H9 (cell line): ENCODE results near the gene B4GALT3. TPM values are rescaled to one million over a fixed set of nuclear protein-coding genes. Genes with fewer than 3 reads are reported as not detected.

Experiments
- DNase-seq: peaks from one replicate; pipeline ENCODE4 v3.0.0-alpha.2; 2017
- H2AFZ ChIP-seq: one replicate; pipeline ENCODE4 v1.6.1; 2013; ENCODE audit warnings: mild to moderate bottlenecking, low read length, control low read depth, moderate library complexity
- H2AK5ac ChIP-seq: 2 replicates; pipeline ENCODE4 v1.6.1; 2013; ENCODE audit warnings: low read length, control low read depth, mixed read lengths; ENCODE audit not compliant: insufficient read length
- H2BK120ac ChIP-seq: one replicate; pipeline ENCODE4 v1.6.1; 2013; ENCODE audit warnings: low read depth, mild to moderate bottlenecking, low read length, control low read depth, inconsistent platforms; ENCODE audit not compliant: poor library complexity, severe bottlenecking
- H2BK12ac ChIP-seq: 2 replicates; pipeline ENCODE4 v1.6.1; 2013; ENCODE audit warnings: low read length, control low read depth, mixed read lengths, low read depth; ENCODE audit not compliant: insufficient read length
- H2BK15ac ChIP-seq: 2 replicates; pipeline ENCODE4 v1.6.1; 2013; ENCODE audit warnings: low read depth, low read length, control low read depth
- H2BK20ac ChIP-seq: one replicate; pipeline ENCODE4 v1.6.1; 2013; ENCODE audit warnings: low read depth, mild to moderate bottlenecking, low read length, control low read depth, inconsistent platforms; ENCODE audit not compliant: poor library complexity, severe bottlenecking
- H2BK5ac ChIP-seq: 2 replicates; pipeline ENCODE4 v1.6.1; 2013; ENCODE audit warnings: low read length, control low read depth, mixed read lengths; ENCODE audit not compliant: insufficient read length
- H3K14ac ChIP-seq: 2 replicates; pipeline ENCODE4 v1.6.1; 2013; ENCODE audit warnings: low read length, control low read depth; ENCODE audit not compliant: insufficient read depth
- H3K18ac ChIP-seq: 2 replicates; pipeline ENCODE4 v1.6.1; 2013; ENCODE audit warnings: low read depth, mild to moderate bottlenecking, mixed read lengths, low read length, control low read depth; ENCODE audit not compliant: insufficient read length
- H3K23ac ChIP-seq: 2 replicates; pipeline ENCODE4 v1.6.1; 2013; ENCODE audit warnings: low read length, control low read depth, mixed read lengths, low read depth; ENCODE audit not compliant: insufficient read length
- H3K23me2 ChIP-seq: 2 replicates; pipeline ENCODE4 v1.6.1; 2013; ENCODE audit warnings: low read depth, mild to moderate bottlenecking, mixed read lengths, low read length, control low read depth; ENCODE audit not compliant: insufficient read length, poor library complexity, severe bottlenecking
- H3K27ac ChIP-seq: 2 replicates; pipeline ENCODE4 v1.5.1; 2013; ENCODE audit warnings: low read length, control low read depth, mixed read lengths, low read depth; ENCODE audit not compliant: insufficient read length
- H3K27me3 ChIP-seq: 2 replicates; pipeline ENCODE4 v1.6.1; 2013; ENCODE audit warnings: low read length, control low read depth, inconsistent platforms; ENCODE audit not compliant: insufficient read depth
- H3K4ac ChIP-seq: 2 replicates; pipeline ENCODE4 v1.6.1; 2013; ENCODE audit warnings: low read depth, mild to moderate bottlenecking, control low read depth, inconsistent platforms, low read length, moderate library complexity
- H3K4me1 ChIP-seq: 2 replicates; pipeline ENCODE4 v1.6.1; 2013; ENCODE audit warnings: low read length, control low read depth, inconsistent platforms; ENCODE audit not compliant: insufficient read depth
- H3K4me2 ChIP-seq: 2 replicates; pipeline ENCODE4 v1.6.1; 2013; ENCODE audit warnings: low read length, control low read depth, mixed read lengths; ENCODE audit not compliant: insufficient read length, insufficient read depth
- H3K56ac ChIP-seq: 2 replicates; pipeline ENCODE4 v1.6.1; 2013; ENCODE audit warnings: low read depth, mild to moderate bottlenecking, mixed read lengths, low read length, control low read depth; ENCODE audit not compliant: insufficient read length
- H3K79me1 ChIP-seq: 2 replicates; pipeline ENCODE4 v1.6.1; 2013; ENCODE audit warnings: low read depth, mild to moderate bottlenecking, moderate library complexity, low read length, control low read depth, inconsistent platforms; ENCODE audit not compliant: insufficient read depth, poor library complexity, severe bottlenecking
- H3K79me2 ChIP-seq: 2 replicates; pipeline ENCODE4 v1.6.1; 2013; ENCODE audit warnings: low read length, control low read depth, inconsistent platforms; ENCODE audit not compliant: insufficient read depth
- H3K9ac ChIP-seq: 2 replicates; pipeline ENCODE4 v1.6.1; 2013; ENCODE audit warnings: low read length, control low read depth, mixed read lengths; ENCODE audit not compliant: insufficient read length; ENCODE audit errors: extremely low read depth
- H3K9me3 ChIP-seq: one replicate; pipeline ENCODE4 v1.6.1; 2013; ENCODE audit warnings: low read depth, low read length, inconsistent platforms; ENCODE audit not compliant: control insufficient read depth
- H3T11ph ChIP-seq: one replicate; pipeline ENCODE4 v1.6.1; 2013; ENCODE audit warnings: mild to moderate bottlenecking, low read length, control low read depth, inconsistent platforms
- H4K20me1 ChIP-seq: one replicate; pipeline ENCODE4 v1.6.1; 2013; ENCODE audit not compliant: control insufficient read depth, insufficient read length, insufficient read depth
- H4K5ac ChIP-seq: 2 replicates; pipeline ENCODE4 v1.6.1; 2013; ENCODE audit warnings: low read depth, mild to moderate bottlenecking, mixed read lengths, low read length, control low read depth; ENCODE audit not compliant: insufficient read length
- H4K8ac ChIP-seq: replicated peaks from 2 replicates; pipeline ENCODE4 v1.6.1; 2013; ENCODE audit warnings: low read length, control low read depth, mixed read lengths, low read depth; ENCODE audit not compliant: insufficient read length
- H4K91ac ChIP-seq: 2 replicates; pipeline ENCODE4 v1.6.1; 2013; ENCODE audit warnings: low read depth, mild to moderate bottlenecking, moderate library complexity, mixed read lengths, low read length, control low read depth; ENCODE audit not compliant: insufficient read length
- H3K27ac Mint-ChIP-seq, 3 experiments: 2 replicates in 2 of 3; 3 replicates in 1 of 3; pipeline ENCODE4 v1.8.0; 2020 to 2021; ENCODE audit warnings: mixed read lengths in 3 of 3, mild to moderate bottlenecking in 1 of 3, moderate library complexity in 1 of 3
- H3K27me3 Mint-ChIP-seq: 2 replicates; pipeline ENCODE4 v1.8.0; 2021; ENCODE audit warnings: low read depth, mild to moderate bottlenecking, moderate library complexity, mixed read lengths
- H3K36me3 Mint-ChIP-seq, 3 experiments: 2 replicates in 2 of 3; 3 replicates in 1 of 3; pipeline ENCODE4 v1.8.0; 2020 to 2021; ENCODE audit warnings: low read depth in 3 of 3, mixed read lengths in 3 of 3; ENCODE audit not compliant: insufficient read depth in 1 of 3
- H3K4me1 Mint-ChIP-seq, 2 experiments: 2 replicates each; pipeline ENCODE4 v1.8.0; 2020; ENCODE audit warnings: mixed read lengths in 2 of 2
- H3K4me3 Mint-ChIP-seq, 2 experiments: 2 replicates in 1 of 2; 3 replicates in 1 of 2; pipeline ENCODE4 v1.8.0; 2020 to 2021; ENCODE audit warnings: mild to moderate bottlenecking in 2 of 2, mixed read lengths in 2 of 2, moderate library complexity in 1 of 2
- H3K9me3 Mint-ChIP-seq, 2 experiments: 2 replicates in 1 of 2; 3 replicates in 1 of 2; pipeline ENCODE4 v1.8.0; 2020; ENCODE audit warnings: mild to moderate bottlenecking in 2 of 2, mixed read lengths in 2 of 2, moderate library complexity in 1 of 2
- WGBS: extraction: QIAGEN DNeasy Blood & Tissue Kit; methylation state at CpG from one replicate; pipeline ENCODE4 v1.1.7; 2013; ENCODE audit warnings: missing lambda C conversion rate, low lambda C conversion rate, mixed read lengths; ENCODE audit not compliant: insufficient read length; ENCODE audit errors: extremely low coverage; 5-methylcytosine and 5-hydroxymethylcytosine counted together
- total RNA-seq: library from RNA; stranded (reverse); gene quantifications from 2 replicates; pipeline ENCODE4 v1.2.1, GENCODE V29; 2021
- TF ChIP-seq, protein P1 (sequence below): fragments of 200-600 bp; sonication (generic); conservative IDR thresholded peaks from 3 replicates; pipeline ENCODE4 v1.8.0; 2021; ENCODE audit warnings: antibody characterized with exemption, mild to moderate bottlenecking

Gene B4GALT3
- total RNA-seq, 1 experiment from 2014 or later = 31.8 TPM

- Histone ChIP-seq H2BK12ac (no peak overlapping the region), H3K79me1 (no peaks in the 10 kb centered on the region), H2BK120ac (no peak overlapping the region), H3K56ac (no peak overlapping the region), H3K9ac (no peak overlapping the region), H4K8ac (no peak overlapping the region), H4K20me1 (no peaks in the 10 kb centered on the region), H3K18ac (no peak overlapping the region), H2BK5ac (no peak overlapping the region), H3K79me2 (no peaks in the 10 kb centered on the region), H3K4me2 (no peak overlapping the region), H4K91ac (no peak overlapping the region), H3K4me1 (peaks cover 4% of the 10 kb centered on the region; the same call in 1 of the 2 replicates), H2BK20ac (no peak overlapping the region), H3T11ph (no peak overlapping the region), H3K23ac (no peak overlapping the region), H3K27me3 (no peaks in the 10 kb centered on the region), H3K4ac (no peak overlapping the region), H3K23me2 (no peaks in the 10 kb centered on the region), H2AK5ac (no peak overlapping the region), H2AFZ (no peak overlapping the region), H3K14ac (no peak overlapping the region), H2BK15ac (no peak overlapping the region), H4K5ac (no peak overlapping the region), H3K9me3 (no peaks in the 10 kb centered on the region), H3K27ac (no peak overlapping the region)
- DNase-seq = no peak
- Mint-ChIP-seq H3K9me3 (no peaks in the 10 kb centered on the region), H3K27ac (no peak overlapping the region), H3K4me3 (no peak overlapping the region), H3K36me3 (peaks cover 9 to 23% (median 22%) of the 10 kb centered on the region in 3 experiments; a peak in 6 of 7 replicates), H3K4me1 (peaks cover 17 to 28% of the 10 kb centered on the region in 2 experiments), H3K27me3 (no peaks in the 10 kb centered on the region)
- TF ChIP-seq, protein P1, sequence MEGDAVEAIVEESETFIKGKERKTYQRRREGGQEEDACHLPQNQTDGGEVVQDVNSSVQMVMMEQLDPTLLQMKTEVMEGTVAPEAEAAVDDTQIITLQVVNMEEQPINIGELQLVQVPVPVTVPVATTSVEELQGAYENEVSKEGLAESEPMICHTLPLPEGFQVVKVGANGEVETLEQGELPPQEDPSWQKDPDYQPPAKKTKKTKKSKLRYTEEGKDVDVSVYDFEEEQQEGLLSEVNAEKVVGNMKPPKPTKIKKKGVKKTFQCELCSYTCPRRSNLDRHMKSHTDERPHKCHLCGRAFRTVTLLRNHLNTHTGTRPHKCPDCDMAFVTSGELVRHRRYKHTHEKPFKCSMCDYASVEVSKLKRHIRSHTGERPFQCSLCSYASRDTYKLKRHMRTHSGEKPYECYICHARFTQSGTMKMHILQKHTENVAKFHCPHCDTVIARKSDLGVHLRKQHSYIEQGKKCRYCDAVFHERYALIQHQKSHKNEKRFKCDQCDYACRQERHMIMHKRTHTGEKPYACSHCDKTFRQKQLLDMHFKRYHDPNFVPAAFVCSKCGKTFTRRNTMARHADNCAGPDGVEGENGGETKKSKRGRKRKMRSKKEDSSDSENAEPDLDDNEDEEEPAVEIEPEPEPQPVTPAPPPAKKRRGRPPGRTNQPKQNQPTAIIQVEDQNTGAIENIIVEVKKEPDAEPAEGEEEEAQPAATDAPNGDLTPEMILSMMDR = no peak
- no CpG with 5 or more reads among the region's 6 CpGs for WGBS
Observed at GRCh38 chr1:161217831-161218230, 40.5 kb upstream of the B4GALT3 start.
